ENCODE data around the gene UPB1.

UPB1 gene

DNA sequence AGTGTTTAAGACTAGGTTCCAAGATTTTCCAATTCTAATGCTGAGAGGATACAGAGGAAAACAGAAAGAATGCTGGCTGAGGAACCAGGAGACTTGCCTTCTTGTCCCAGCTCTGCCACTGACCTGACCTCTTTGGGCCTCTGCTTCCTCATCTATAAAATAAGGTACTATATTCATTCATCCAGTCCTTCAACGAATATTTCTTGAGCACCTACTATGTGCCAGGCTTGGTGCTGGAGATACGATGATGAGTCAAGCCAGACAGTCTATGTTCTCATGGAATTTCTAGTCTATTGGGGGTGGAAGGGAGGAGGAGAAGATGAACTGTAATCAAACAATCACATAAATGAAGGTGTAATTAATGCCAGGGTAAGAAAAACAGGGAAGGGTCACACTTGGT lies 27.8 kb upstream of the UPB1 start:
- Histone ChIP-seq H4K20me1 (ENCODE audit: control insufficient read depth, insufficient read depth, low read depth, low read length) (no peaks in the 10 kb centered on the region), H3K4me2 (ENCODE audit: low read length) (peak overlapping the region; percentile 77), H3K36me3 (ENCODE audit: control insufficient read depth, low read length) (no peaks in the 10 kb centered on the region), H3K27ac (ENCODE audit: low read depth, low read length) (peak overlapping the region; percentile 67), H3K79me2 (ENCODE audit: control insufficient read depth, low read length) (no peaks in the 10 kb centered on the region), H3K27me3 (ENCODE audit: control insufficient read depth, low read length) (no peaks in the 10 kb centered on the region), H3K9me2 (replicated peaks; ENCODE audit: control insufficient read depth, low read length) (no peaks in the 10 kb centered on the region), H3F3A (ENCODE audit: control insufficient read depth, insufficient read depth) (0 out of 2 replicates have a peak, but pooled peaks cover 6% of the 10 kb centered on the region), H3K4me3 (ENCODE audit: low read length) (peak overlapping the region; percentile 33), H3K4me1 (ENCODE audit: control insufficient read depth, low read length) (peaks cover 46% of the 10 kb centered on the region), H3K9me3 (ENCODE audit: control insufficient read depth, insufficient read depth, low read length) (no peaks in the 10 kb centered on the region)
- TF ChIP-seq EZH2phosphoT487 (IDR thresholded peaks at IDR 0.05; ENCODE audit: borderline replicate concordance, low read length) (no peak), CTCF (IDR thresholded peaks at IDR 0.05; ENCODE audit: low read depth, low read length, poor library complexity, severe bottlenecking) (no peak)

DNA sequence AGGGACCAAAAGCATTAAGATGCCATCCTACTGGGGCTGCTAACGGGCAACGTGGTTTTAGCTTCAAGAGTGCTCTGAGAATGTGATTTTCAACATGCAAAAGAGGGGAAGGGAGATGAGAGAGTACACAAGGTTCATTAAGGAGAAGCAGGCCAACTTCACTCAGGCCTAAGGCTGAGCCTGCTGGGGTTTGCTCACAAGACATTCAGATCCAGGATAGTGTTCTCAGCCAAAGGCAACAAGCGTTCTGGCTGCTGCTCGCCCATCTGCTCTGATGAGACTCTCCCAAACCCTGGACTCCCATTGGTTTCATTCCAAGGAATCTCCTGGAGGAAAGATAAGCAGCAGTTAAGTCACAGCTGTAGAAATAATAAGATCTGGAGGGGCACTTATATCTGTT lies 23.6 kb upstream of the UPB1 start:
- TF ChIP-seq CTCF (IDR thresholded peaks at IDR 0.05; ENCODE audit: low read depth, low read length, poor library complexity, severe bottlenecking): no peak
- no peak for TF ChIP-seq EZH2phosphoT487 (IDR thresholded peaks at IDR 0.05; ENCODE audit: borderline replicate concordance, low read length)
- Histone ChIP-seq H3K9me3 (ENCODE audit: control insufficient read depth, insufficient read depth, low read length) (no peaks in the 10 kb centered on the region), H3K4me1 (ENCODE audit: control insufficient read depth, low read length) (peaks cover 31% of the 10 kb centered on the region), H3K79me2 (ENCODE audit: control insufficient read depth, low read length) (no peaks in the 10 kb centered on the region), H3K9me2 (replicated peaks; ENCODE audit: control insufficient read depth, low read length) (no peaks in the 10 kb centered on the region), H3K4me3 (ENCODE audit: low read length) (no peak overlapping the region), H3K27ac (ENCODE audit: low read depth, low read length) (no peak overlapping the region), H3K36me3 (ENCODE audit: control insufficient read depth, low read length) (no peaks in the 10 kb centered on the region), H3K4me2 (ENCODE audit: low read length) (no peak overlapping the region), H3F3A (ENCODE audit: control insufficient read depth, insufficient read depth) (0 out of 2 replicates have a peak, but pooled peaks cover 3% of the 10 kb centered on the region), H4K20me1 (ENCODE audit: control insufficient read depth, insufficient read depth, low read depth, low read length) (no peaks in the 10 kb centered on the region), H3K27me3 (ENCODE audit: control insufficient read depth, low read length) (no peaks in the 10 kb centered on the region)

- Histone ChIP-seq H3K9me2 (replicated peaks; ENCODE audit: control insufficient read depth, low read length) (no peaks in the 10 kb centered on the region), H3K4me3 (ENCODE audit: low read length) (no peak overlapping the region), H3K27ac (ENCODE audit: low read depth, low read length) (no peak overlapping the region)
Observed at GRCh38 chr22:24473284-24473683, 21.8 kb upstream of the UPB1 start.

More at GRCh38 chr22:24473284-24473683, 21.8 kb upstream of the UPB1 start:
- TF ChIP-seq CTCF (IDR thresholded peaks at IDR 0.05; ENCODE audit: low read depth, low read length, poor library complexity, severe bottlenecking): no peak
- TF ChIP-seq EZH2phosphoT487 (IDR thresholded peaks at IDR 0.05; ENCODE audit: borderline replicate concordance, low read length): no peak
- Histone ChIP-seq H4K20me1 (ENCODE audit: control insufficient read depth, insufficient read depth, low read depth, low read length) (no peaks in the 10 kb centered on the region), H3K4me1 (ENCODE audit: control insufficient read depth, low read length) (peaks cover 17% of the 10 kb centered on the region), H3K27me3 (ENCODE audit: control insufficient read depth, low read length) (no peaks in the 10 kb centered on the region), H3K9me3 (ENCODE audit: control insufficient read depth, insufficient read depth, low read length) (no peaks in the 10 kb centered on the region), H3K79me2 (ENCODE audit: control insufficient read depth, low read length) (no peaks in the 10 kb centered on the region), H3F3A (ENCODE audit: control insufficient read depth, insufficient read depth) (no peaks in the 10 kb centered on the region), H3K36me3 (ENCODE audit: control insufficient read depth, low read length) (no peaks in the 10 kb centered on the region), H3K4me2 (ENCODE audit: low read length) (peak overlapping the region; percentile 4; the same call in 1 of the 2 replicates)

Data from DOHH2 (cell line).